Measurements from ENCODE around the gene TPRX1.
"Not testable (repeated sequence)": the region's sequence is repeated elsewhere in the genome, so short reads cannot be mapped to it uniquely, and the experiment has no call there.

Gene TPRX1

GRCh38 chr19:47801270-47801669, 3.1 kb downstream of the TPRX1 start:
- DNase-seq = no peak

DNA sequence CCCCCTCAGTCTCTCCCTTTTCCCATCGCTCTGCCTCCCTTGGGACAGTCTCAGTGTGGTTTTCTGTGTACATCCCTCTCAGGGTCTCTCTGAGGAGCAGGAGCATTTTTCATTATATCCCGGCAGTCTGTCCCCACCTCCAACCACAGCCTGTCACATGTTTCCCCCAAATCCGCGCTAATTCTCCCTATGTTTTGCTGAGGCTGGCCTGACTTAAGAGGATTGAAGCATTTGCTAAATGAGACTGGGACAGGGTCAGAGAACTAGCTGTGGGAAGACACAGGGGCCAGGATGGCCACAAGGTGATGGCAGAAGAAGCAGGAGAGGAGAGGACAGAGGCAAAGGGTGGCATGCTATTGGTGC, 5.5 kb downstream of the TPRX1 start:
- DNase-seq = no peak

DNA sequence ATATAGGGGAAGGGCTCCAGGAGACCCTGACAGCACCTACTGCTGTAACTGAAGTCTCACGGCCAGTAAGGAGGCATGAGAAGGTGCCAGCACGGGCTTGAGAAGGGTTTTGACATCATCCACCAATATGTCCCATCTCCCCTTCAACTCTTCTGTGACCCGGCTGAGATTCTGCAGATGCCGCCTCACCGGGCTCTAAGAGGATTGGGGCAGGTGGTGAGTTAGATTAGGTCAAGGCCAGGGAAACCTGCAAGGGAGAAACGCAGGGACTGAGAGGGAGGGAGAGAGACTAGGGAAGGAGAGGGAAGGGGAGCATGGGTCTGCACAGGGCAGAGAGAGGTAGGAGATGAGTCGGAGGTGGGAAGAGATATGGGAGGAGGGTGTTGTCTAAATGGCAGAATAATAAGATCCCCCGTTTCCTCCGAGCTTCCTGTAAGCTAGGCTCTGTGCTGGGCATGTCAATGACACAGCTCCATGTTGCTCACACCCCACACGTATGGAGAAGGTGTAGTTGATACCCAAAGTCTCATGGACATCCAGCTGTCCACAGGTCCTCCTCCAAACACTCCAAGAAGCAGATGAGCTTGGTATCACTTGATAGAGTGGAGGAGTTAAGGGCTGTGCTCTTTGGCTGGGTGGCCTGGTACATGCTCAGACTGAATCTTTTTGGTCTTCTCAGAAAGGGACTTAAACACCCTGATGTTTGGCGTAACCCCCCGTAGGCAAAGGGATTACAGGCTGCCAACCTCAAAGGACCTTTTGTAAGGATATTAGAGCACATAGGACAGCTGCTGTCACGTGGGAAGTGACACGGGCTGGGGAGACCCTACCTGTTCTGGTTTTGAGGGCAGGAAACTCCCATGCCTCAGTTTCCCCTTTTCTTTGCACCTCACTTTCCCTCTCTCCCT, 6.1 kb downstream of the TPRX1 start:
- no peak for DNase-seq

- no peak for DNase-seq
Measured at GRCh38 chr19:47796785-47797184, 7.6 kb downstream of the TPRX1 start.

DNA sequence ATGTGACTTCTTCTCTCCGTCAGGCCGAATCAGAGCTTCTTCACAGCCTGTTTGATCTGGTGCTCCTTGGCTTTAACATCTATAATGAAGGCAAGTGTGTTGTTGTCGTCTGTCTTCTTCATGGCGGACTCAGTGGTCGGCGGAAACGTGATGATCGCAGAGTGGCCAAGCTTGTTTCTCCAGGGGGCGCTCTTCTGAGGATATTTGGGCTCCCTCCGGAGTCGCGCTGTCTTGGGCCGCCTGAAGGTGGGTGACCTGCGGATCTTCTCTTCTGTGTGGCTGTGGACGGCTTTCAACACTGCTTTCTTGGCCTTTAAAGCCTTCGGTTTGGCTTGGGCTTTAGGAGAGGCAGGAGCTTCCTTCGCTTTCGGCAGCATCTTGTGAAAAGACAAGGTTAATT, 9.8 kb downstream of the TPRX1 start:
- no peak for DNase-seq

GRCh38 chr19:47792616-47793015, 11.7 kb downstream of the TPRX1 start:
- no peak for DNase-seq

DNA sequence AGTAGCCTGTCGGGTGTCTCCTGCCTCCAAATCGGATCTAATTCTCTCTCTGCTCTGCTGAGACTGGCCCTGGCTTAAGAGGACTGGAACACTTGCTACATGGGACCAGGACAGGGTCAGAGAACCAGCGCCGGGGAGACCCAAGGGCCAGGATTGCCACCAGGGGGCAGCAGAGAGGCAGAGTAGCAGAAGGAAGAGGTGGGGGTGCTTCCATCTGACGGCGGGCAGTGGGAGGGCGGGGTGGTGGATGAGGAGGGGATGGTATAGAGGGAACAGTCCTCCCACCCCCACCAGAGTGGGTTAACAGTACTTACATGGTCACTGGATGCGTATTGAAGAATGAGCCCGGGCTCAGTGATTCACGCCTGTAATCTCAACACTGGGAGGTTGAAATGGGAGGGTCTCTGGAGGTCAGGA, 13.9 kb downstream of the TPRX1 start:
- DNase-seq = peak; percentile 75

DNA sequence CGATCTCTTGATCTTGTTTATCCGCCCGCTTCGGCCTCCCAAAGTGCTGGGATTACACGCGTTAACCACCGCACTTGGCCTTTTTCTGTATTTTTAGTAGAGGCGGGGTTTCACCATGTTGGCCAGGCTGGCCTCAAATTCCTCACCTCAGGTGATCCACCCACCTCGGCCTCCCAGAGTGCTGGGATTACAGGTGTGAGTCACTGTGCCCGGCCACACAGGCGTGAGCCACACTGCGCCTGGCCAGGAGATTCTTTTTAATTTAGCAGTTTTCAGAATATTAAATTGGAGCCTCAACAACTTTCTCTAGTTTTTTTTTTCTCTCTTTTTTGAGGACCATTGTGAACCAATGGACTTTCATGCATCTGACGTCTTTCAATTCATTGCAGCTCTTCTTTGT, 14.5 kb downstream of the TPRX1 start:
- DNase-seq = not testable (repeated sequence)

DNA sequence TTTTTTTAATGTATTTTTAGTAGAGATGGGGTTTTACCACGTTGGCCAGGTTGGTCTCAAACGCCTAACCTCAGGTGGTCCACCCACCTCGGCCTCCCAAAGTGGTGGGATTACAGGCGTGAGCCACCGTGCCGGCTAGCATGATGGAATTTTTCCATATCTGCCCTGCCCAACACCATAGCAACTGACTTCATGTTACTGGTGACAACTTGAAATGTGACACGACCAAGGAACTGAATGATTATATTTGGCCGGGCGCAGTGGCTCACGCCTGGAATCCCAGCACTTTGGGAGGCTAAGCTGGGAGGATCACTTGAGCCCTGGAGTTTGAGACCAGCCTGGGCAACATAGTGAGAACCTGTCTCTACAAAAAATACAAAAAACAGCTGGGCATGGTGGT, 17.0 kb downstream of the TPRX1 start:
- not testable (repeated sequence) for DNase-seq

DNA sequence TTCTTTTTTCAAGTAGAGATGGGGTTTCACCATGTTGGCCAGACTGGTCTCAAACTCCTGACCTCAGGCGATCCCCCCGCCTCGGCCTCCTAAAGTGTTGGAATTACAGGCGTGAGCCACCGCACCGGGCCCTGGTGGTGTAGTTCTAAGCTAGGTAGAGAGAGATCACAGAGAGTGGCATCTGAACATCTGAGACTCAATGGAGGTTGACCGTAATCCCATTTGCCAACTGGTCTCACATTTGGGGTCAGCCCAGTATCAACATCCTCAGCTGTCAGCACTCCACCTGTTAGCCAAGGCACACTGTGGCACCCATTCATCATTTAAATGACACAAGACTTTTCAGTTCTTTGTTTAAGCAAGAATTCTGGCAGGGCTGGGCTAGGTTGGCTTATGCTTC, 17.8 kb downstream of the TPRX1 start:
- peak; percentile 50 for DNase-seq

DNA sequence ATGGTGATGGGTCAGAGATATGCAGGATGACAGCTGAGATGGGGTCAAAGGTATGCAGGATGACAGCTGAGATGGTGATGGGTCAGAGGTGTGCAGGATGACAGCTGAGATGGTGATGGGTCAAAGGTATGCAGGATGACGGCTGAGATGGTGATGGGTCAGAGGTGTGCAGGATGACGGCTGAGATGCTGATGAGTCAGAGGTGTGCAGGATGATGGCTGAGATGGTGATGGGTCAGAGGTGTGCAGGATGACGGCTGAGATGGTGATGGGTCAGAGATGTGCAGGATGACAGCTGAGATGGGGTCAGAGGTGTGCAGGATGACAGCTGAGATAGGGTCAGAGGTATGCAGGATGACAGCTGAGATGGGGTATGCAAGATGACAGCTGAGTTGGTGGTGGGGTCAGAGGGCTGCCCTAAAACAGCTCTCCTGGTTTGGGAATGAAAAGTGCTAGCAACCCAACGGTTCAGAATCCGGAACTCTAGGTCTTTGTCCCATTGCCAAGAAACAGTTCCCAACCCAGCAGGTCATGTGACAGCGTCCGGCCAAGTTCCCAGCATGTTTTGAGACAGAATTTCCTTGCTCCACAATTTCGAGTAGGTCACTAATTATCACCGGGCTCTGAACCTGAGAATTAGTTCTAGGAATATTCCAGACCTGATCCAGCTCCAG, 22.6 kb downstream of the TPRX1 start:
- DNase-seq = no peak

DNA sequence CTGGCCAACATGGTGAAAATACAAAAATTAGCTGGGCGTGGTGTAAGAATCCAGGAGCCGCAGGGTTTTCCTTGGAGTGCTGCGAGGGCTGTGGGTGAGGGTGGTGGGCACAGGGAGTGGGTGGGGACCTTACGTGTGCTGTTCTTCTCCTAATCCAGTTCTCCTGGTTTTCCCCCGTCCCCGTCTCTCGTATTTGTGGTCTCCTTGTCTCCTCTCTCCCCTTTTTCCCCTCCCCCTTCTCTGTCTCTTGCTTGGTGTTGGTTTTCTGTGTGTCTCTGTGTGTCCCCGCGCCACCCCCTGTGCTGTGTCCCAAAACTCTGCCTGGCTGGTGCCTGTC, 24.2 kb downstream of the TPRX1 start:
- no peak for DNase-seq

DNA sequence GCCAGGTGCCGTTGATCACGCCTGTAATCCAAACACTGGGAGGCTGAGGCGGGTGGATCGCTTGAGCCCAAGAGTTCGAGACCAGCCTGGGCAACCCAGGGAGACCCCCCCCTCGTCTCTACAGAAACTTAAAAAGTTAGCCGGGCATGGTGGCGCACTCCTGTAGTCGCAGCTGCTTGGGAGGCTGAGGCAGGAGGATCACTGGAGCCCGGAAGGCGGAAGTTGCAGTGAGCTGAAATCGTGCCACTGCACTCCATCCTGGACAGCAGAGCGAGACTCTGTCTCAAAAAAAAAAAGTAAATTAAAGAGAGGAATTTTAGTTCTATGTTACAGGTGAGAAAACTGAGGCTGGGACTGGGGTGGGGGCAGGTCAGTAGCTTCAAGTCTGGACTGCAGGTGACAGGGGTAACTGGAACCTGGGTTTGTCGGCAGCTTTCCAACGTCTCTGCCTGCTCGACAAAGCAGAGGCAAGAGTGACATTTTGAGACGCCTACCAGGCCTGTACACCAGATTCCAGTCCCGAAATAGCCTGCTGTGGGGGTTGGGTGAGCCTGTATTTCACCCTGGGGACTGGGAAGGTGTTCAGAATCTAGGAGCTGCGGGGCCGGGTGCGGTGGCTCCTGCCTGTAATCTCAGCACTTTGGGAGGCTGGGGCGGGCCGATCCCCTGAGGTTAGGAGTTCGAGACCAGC, 24.7 kb downstream of the TPRX1 start:
- peak; percentile 50 for DNase-seq

GRCh38 chr19:47778954-47779351, 25.4 kb downstream of the TPRX1 start:
- DNase-seq = peak; percentile 40

DNA sequence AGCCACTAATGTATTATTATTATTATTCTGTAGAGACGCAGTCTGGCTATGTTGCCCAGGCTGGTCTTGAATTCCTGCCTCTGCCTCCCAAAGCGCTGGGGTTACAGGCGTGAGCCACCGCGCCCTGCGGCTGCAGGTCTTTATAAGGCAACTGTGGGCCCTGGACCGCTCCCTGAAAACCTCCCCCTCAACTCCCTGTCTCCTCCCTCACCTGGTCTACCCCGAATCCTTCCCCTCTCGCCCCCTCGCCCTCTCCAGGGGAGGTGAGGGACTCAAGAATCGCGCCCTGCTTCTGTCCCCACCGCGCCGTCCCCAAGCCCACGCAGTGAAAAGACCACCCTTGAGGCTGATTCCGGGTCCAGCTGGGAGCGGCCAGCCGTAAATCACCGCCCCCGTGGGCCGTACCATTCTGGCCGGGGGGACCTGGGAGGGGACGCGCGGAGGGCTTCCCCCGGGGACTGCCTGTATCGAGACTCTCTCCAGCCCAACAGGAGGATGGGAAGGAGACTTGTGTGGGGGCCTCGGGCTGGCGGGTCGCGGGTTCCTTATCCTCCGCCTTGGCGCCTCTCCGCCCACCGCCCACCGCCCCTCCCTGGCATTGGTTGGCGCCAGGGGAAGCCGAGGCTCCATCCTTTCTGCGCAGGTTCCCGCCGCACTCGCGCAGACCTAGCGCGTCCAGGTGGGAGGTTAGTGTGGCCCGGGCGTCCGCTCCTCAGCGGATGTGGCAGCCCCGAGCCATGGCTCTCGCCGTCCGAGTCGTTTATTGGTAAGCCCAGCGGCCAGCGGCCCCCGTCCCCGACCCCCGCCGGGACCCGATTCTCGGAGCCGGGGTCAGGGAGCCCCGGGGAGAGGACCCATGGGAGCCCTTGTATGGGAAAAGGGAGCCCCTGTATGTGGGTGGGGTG, 26.1 kb downstream of the TPRX1 start, which contains the start of gene SELENOW:
Gene SELENOW, plus strand, starts transcription at position 655 of the 905 bp plus-strand sequence. Its CDS starts 83 bp downstream, at position 738.
- DNase-seq = peak; percentile 85

GRCh38 chr19:47777245-47778048, 26.9 kb downstream of the TPRX1 start:
- DNase-seq = not testable (repeated sequence)

- no peak for DNase-seq
Measured at GRCh38 chr19:47776568-47776967, 27.8 kb downstream of the TPRX1 start.

GRCh38 chr19:47771291-47771690, 33.1 kb downstream of the TPRX1 start:
- not testable (repeated sequence) for DNase-seq

DNA sequence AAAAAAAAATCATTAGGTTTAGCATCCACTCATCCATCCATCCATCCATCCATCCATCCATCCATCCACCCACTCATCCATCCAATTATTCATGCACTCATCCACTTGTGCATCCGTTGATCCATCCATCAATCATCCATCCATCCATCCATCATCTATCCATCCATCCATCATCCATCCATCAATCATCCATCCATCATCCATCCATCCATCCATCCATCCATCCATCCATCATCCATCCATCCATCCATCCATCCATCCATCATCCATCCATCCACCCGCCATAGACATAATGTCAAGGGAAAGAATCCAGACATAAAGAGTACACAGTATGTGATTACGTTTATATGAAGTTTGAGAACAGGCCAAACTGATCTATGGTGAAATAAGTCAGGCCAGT, 34.8 kb downstream of the TPRX1 start:
- DNase-seq = no peak

GRCh38 chr19:47768604-47769003, 35.7 kb downstream of the TPRX1 start:
- no peak for DNase-seq

DNA sequence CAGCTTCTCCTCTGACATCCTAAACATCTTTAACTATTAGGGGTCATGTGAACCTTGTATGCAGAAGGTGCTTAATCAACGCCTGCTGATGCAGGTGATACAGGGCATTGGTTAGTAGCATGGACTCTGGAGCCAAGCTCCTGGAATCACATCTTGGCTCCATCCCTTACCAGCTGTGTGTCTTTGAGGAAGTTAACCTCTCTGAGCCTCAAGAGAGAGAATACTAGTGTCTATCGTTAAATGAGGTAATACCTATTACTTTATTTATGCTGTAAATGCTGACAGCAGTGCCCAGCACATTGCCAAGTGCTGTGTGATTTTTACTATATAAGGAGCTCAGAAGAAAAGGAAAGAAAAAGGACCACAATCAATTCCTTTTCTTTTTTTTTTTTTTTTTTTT, 37.0 kb downstream of the TPRX1 start:
- DNase-seq = no peak

DNA sequence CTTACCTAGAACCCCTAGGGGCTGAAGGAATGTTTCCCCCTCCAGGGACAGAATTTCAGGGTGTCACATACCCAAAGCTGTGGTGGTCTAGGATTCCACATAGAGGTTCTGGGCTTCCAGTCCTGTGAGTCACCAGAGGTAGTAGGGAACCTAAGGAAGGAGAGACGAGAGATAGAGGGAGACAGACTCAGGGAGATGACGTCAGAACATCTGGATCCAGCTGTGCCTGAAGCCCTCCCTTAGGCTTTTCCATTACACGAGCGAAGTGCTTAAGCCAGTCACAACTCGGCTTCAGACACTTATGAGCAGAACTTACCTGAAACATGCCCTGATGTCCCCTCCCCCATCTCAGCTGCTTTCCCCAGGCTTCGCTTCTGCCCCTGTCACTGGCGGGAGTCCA, 37.7 kb downstream of the TPRX1 start:
- no peak for DNase-seq
